HG03108 (cell line): Measurements from ENCODE around the gene TECTA.
"Not testable (repeated sequence)": the region's sequence is repeated elsewhere in the genome, so short reads cannot be mapped to it uniquely, and the experiment has no call there.

ENCODE experiments used
- ATAC-seq: cut with Tn5 transposase; IDR thresholded peaks from one replicate; pipeline ENCODE4 v1.9.1; 2021; ENCODE audit warnings: moderate library complexity; ENCODE audit not compliant: unreplicated experiment

TECTA gene

GRCh38 chr11:121225382-121225781, 124.3 kb downstream of the TECTA start:
- ATAC-seq: no peak

GRCh38 chr11:121226415-121227263, 125.6 kb downstream of the TECTA start:
- no peak for ATAC-seq

- ATAC-seq: no peak
Observed at GRCh38 chr11:121228851-121229250, 127.8 kb downstream of the TECTA start.

- no peak for ATAC-seq
Observed at GRCh38 chr11:121229495-121230215, 128.6 kb downstream of the TECTA start.

GRCh38 chr11:121231576-121232278, 130.7 kb downstream of the TECTA start:
- ATAC-seq: no peak

GRCh38 chr11:121235057-121235456, 134.0 kb downstream of the TECTA start:
- no peak for ATAC-seq

GRCh38 chr11:121236115-121237001, 135.3 kb downstream of the TECTA start:
- ATAC-seq: peak; percentile 66

GRCh38 chr11:121237247-121237646, 136.2 kb downstream of the TECTA start:
- not testable (repeated sequence) for ATAC-seq

GRCh38 chr11:121237686-121238658, 136.9 kb downstream of the TECTA start:
- no peak for ATAC-seq

GRCh38 chr11:121238956-121239355, 137.9 kb downstream of the TECTA start:
- no peak for ATAC-seq

GRCh38 chr11:121240001-121240400, 139.0 kb downstream of the TECTA start:
- not testable (repeated sequence) for ATAC-seq

GRCh38 chr11:121240650-121241303, 139.7 kb downstream of the TECTA start:
- ATAC-seq: no peak
